GM18520 (cell line): ENCODE measurements around the gene MNS1.
A peak's percentile ranks its signal among the peaks of the same experiment; 100 is the strongest.
"Not testable (repeated sequence)": the region's sequence is repeated elsewhere in the genome, so short reads cannot be mapped to it uniquely, and the experiment has no call there.

Experiments
- ATAC-seq: cut with Tn5 transposase; IDR thresholded peaks from one replicate; pipeline ENCODE4 v1.9.1; 2021; ENCODE audit not compliant: unreplicated experiment

MNS1 gene, protein sequence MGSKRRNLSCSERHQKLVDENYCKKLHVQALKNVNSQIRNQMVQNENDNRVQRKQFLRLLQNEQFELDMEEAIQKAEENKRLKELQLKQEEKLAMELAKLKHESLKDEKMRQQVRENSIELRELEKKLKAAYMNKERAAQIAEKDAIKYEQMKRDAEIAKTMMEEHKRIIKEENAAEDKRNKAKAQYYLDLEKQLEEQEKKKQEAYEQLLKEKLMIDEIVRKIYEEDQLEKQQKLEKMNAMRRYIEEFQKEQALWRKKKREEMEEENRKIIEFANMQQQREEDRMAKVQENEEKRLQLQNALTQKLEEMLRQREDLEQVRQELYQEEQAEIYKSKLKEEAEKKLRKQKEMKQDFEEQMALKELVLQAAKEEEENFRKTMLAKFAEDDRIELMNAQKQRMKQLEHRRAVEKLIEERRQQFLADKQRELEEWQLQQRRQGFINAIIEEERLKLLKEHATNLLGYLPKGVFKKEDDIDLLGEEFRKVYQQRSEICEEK

DNA sequence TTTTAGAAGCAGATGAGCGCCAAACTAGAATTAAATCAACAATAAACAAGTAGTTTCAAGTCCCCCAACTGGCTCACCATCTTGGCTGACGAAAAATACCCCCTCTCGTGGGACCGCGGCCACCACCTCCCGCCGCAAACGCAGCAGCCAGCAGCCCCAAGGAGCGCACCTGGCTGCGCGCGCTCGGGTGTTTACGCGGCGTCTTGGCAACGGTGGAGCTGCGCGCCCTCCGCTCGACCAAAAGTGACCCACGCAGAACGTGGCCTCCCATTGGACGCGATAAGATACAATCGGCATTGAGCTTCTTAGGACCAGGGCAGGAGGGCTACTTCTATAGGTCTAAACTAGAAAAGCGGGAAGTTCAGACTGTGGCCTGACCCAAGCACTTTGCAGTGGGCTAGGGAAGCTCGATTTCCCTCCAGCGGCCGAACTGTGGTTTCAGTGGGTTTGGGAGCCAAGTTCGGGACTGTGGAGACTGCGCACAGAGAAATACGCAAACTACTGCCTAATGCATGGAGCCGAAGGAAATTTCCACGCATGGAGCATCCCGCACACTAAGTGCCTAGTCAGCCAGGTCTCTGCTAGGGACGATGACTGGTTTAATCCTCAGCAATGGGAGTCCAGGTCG lies at the start of gene MNS1:
Gene MNS1, minus strand, starts transcription at position 245 of the 628 bp plus-strand sequence. Its CDS starts 165 bp downstream, at position 80.
- peak; percentile 98 for ATAC-seq

DNA sequence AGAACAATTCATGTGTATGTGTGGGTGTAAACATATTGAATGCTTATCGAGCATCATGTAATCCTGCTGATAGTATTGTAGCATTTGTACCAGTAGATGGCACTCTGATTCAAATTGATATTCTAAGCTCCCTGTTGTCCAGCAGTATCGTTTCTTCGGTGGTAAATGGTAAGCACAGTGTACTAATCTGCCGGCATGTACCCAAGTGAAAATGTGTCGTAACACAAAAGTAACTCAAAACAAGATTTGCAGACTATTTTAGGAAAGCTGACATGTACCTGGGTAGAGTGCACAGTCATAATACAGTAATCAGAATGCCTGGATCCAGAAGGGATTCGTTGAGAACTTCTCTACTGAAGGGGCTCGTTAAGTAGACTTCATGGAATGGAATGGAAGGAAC lies 31.7 kb upstream of the MNS1 start:
- ATAC-seq: peak; percentile 70

DNA sequence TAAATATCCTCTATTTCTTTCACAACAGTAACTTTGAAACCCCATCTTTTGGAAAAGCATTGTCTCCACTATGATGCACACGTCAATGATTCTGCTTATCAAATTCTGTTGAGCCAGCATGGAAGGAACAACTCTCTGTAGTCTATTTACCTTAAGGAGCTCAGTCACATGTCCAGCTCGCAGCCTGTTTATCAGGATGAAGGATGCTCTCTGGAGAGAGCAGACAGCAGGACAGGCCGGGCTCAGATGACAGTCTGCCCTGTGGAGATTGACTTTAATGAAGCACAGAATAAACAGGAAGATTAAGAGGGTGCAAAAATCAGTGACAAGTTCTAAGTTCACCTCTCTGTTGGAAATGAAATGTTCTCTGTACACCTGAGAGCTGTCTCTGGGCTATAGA lies 30.6 kb upstream of the MNS1 start:
- ATAC-seq: no peak

DNA sequence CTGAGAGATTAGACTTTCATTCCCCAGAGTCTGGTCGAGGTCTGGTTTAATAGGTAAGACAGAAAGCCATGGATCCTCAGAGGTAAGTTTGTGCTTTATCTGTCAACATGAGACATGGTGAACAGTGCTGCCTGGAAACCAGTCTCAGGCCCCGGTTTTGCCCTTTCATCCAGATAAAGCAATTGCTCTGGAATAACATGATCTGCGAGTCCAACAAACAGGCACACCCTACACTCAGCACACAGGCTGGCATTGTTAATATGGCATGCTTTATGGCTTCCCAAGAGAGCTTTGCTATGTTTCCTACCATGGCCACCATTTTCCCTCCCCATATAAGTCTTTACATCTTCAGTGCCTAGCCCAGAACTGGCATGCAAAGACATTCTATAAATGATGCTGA lies 30.1 kb upstream of the MNS1 start:
- ATAC-seq: no peak

DNA sequence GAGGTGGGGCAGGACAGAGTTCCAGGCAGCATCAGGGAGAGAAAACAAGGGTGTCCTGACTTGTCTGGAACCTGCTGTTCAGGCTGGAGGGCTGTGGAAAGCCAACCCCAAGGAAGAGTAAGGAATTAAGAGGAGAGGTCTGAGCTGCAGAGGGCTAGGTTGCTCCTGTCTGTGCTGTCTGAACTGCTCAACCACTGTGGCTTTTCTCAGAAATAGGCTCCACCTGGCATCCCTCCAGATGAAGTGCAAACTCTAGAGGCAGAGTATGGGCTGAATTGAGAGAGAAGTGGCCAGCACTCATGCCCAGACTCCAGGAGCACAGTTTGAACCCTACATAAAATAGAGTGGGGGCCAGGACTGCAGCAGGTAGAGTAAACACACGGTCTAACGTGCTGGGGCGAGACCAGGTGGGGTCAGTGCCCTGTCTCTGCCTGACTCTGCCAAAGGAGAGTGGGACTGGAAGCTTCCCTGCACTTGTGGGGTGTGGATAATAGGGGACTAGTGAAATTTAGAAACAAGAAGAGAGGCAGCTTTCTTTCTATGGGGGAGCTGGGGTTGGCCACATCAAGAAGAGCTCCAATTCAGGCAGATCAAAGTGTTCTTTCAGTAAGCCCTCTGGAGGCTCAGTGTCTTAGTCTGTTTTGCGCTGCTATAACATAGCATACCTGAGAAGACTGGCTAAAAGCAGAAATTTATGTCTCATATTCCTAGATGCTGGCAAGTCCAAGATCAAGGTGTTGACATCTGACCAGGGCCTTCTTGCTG lies 28.0 kb upstream of the MNS1 start:
- no peak for ATAC-seq

DNA sequence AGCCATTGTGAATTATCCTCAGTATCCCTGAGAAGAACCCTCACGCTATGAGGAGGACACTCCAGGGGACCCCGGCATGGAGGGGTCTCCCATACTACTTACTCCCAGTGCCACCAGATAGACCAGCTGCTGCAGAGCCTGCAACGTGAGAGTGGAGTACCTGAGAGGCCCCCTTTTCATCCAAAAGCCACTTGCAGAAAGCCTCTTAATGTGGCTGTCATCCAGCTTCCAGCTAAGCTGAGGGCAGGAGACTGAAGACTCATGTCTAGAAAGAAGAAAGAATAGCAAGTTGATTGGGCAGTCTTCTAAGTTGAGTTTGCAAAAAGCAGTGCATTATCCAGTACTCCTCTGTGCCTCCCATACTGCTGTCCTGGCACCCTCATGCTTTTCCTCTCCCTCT lies 27.3 kb upstream of the MNS1 start:
- ATAC-seq: no peak

DNA sequence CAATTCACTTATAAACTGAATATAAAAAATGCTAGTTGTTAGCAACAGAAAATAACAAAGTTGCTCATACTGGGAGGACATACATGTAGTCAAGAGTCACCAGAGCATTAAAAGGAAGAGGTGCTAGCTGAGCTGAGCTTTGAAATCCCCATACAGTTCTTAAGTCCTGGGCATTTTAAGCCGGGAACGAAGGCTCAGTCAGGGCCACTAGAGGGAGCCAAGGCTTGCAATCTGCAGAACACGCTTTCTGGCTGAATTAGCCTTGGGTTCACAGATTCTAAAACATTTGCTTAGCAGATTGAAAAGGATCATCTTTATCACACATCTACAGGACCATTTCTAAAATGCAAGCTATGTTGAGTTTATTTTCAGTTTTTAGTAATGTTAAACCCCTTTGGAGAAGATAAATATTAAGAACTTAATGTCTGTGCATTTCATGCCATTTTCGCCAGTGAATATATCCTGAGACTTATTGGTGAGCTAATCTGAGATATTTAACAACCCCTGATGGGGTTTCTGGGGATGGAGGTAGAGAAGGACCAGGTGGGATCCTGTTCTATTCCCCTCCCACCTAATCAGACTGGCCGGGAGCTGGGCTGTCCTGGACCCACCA lies 26.3 kb upstream of the MNS1 start:
- no peak for ATAC-seq

DNA sequence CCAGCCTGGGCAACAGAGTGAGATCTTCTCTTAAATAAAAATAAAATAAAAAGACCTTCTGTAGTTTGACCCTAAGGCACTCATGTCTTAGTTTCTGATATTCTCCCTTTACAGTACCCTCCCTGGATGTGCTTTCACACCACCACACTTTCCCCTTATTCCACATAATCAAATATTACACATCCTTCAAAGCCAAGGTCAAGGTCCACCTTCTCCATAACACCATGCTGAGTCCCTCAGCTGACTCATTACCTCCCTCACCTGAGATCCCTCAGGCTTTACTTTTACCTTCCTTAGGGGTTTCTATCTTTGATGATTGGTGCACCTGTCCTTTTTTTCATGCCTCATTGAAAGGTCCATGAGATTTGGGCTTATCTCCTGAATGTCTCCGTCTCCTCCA lies 25.5 kb upstream of the MNS1 start:
- ATAC-seq: no peak

DNA sequence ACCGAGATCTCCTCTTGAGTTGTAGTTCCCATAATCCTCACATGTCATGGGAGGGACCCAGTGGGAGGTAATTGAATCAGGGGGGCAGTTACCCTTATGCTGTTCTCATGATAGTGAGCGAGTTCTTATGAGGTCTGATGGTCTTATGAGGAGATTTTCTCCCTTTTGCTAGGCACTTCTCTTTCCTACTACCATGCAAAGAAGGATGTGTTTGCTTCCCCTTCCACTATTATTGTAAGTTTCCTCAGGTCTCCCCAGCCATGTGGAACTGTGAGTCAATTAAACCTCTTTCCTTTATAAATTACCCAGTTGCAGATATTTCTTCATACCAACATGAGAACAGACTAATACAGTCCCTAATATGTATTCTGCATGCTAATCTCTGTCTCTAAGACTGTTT lies 21.3 kb upstream of the MNS1 start:
- ATAC-seq: not testable (repeated sequence)

DNA sequence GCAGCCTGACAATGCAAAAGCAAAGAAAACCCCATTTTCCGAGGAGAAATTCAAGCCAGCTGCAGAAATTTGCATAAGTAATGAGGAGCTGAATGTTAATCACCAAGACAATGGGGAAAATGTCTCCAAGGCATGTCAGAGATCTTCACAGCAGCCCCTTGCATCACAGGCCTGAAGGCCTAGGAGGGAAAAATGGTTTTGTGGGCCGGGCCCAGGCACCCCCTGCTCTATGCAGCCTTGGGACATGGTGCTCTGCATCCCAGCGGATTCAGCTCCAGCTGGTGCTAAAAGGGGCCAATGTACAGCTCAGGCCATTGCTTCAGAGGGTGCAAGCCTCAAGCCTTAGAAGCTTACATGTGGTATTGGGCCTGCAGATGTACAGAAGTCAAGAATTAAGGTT lies 20.5 kb upstream of the MNS1 start:
- ATAC-seq: not testable (repeated sequence)

DNA sequence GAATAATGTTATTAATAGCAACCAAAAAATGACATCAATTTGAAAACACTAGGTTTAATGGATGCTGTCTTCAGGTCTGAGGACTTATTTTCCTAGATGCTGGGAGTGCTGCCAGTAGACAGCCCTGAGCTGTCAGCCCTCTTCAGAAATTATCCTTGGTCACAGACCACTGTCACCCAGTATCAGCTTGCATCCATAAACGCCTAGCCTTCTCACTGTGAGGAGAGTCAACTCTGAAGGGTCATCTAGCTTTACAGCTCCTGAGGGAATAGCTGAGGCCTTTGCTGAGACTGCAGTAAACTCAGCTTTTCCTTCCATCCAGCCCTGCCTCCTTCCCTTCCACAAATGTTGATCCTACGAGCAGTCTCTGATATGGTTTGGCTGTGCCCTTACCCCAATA lies 19.4 kb upstream of the MNS1 start:
- ATAC-seq: no peak

DNA sequence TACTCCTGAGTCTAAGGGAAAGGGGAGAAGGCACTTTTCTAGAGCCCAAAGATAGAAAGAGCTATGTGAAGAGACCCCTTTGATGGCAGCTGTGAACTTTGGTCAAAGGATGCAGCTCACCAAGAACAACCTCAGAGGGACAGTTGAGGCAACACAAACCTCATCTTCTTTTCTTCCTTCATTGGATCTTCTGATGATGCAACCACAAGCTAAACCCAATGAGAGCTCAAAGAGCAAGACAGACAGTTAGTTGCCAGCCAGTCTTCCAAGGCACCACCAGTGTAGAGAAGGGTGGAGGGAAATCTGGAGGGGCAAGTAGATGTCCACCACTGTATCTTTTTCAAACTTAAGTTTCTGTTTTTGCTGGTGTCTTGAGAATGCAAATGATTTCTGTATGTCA lies 10.4 kb upstream of the MNS1 start:
- no peak for ATAC-seq

DNA sequence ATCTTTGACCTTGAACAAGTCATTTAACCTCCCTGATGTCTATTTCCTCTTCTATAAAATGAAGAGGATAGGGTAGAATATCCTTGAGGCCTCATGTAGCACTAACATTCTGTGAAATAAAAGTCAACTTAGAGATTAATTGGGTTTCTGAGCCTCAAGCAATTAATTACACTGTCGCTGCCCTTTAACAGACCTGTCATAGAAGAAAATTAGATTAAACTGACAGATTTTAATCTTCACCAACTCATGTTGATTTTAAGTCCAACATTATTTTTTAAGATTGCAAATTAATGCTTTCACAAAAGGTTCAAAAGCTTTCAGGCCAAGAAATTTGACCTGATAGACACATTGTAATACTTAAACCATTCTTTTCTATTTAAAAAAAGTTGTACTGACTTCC lies 8.1 kb upstream of the MNS1 start:
- no peak for ATAC-seq

DNA sequence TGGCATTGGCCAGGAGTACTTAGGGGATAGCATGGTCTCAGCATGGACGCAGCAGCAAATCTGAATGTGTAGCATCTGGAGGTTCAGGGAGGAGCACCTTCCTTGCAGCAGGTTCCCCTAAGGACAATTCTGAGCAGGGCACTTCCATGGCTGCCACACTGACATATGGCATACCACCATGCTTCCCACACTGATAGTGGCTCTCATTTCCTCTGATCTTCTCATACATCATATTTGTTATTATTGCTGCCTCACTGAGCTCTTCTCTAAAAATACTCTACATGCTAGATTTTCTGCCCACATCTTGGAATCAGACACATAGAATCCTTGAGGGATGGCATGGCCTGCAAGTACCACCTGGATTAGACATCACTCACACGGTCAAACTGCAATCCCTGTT lies 7.3 kb upstream of the MNS1 start:
- no peak for ATAC-seq

DNA sequence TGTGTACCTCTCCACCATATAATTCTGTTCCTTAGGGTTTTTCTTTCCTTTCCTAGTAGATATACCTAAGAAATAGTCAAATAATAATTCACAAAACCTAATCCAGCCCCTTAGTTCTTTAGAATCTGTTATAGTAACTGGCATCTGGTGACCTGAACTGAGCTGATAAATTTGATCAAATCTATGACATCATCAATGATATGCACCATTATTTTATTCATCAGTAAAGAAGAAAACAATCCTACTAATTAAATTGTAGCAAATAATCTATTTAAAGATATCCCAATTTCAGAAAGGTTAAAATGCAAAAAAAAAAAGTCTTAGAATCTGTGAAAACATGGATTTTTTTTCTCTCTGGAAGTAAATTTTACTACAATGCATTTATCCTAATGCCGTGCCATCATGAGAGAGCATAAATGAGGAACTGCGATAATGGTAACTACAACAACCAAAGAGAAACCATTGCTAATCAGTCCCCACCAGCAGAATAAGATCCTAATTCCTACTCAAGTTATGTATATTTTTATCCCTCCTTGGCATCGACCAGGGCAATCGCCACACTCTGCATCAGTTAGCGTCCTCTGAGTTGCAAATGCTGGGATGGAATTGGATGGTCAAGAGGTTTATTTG lies 6.6 kb upstream of the MNS1 start:
- ATAC-seq: no peak

DNA sequence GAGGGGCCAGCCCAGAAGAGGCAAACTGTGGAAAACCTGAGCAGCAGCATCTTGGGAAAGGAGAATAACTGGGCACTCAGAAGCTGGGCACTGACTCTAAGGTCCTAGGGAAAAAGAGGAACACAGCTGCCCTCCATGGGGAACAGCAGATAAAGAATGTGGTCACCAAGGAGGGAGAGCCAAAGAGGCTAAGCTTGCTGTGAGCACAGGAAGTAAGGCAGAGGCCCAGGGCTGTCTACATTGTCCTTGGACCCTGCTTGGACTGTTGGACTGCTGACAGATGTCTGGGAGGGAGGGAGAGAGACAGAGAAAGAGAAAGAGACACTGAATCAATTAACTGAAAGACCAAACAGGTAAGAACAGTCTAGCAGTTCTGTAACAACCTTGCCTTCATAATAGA lies 4.5 kb upstream of the MNS1 start:
- no peak for ATAC-seq

DNA sequence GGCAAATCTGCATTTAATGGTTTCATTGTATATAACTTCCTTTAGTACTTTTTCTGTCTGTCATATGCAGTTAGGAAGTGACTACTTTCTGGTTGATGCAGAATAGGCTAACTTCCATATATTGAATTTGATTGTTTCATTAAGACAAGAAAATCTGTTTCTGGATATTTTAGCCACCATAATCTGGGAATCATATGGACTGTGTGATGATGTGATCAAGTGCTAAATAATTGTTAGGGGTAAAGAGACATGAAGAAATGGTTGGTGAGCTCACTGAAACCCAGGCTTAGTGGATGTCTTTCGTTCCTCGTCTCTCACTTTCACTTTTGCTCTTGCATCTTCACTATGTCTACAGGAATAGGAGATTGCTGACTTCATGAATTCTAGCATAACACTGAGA lies 3.5 kb upstream of the MNS1 start:
- peak; percentile 31 for ATAC-seq

DNA sequence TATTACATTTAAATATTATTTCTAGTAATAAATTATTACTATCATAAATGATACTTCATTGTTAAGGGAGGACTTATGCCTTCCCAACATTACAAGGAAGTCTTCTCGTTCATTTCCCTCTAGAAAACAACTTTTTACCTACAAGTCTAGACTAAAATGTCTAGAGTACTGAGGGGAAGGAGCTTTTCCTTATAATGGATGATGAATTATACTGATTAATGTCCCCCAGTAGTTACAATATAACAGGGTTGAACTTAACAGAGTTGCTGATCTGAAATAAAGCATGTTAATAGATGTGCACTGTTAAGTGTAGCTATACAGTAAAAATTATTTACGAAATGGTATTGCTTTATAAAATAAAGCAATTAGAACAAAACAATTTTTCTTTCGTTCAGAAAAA lies 2.7 kb upstream of the MNS1 start:
- ATAC-seq: no peak

DNA sequence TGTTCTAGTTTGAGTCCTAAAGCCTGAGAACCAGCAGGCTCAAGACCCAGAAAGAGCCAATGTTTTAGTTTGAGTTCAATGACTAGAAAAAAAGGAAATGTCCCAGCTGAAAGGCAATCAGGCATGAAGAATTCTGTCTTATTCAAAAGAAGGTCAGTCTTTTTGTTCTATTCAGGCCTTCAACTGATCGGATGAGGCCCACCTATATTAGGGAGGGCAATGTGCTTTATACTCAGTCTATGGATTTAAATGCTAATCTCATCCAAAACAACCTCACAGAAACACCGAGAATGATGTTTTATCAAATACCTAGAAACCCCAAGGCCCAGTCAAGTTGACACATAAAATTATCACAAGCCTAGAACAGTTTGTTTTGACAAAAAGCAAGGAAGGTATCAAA lies 4.0 kb downstream of the MNS1 start:
- no peak for ATAC-seq

DNA sequence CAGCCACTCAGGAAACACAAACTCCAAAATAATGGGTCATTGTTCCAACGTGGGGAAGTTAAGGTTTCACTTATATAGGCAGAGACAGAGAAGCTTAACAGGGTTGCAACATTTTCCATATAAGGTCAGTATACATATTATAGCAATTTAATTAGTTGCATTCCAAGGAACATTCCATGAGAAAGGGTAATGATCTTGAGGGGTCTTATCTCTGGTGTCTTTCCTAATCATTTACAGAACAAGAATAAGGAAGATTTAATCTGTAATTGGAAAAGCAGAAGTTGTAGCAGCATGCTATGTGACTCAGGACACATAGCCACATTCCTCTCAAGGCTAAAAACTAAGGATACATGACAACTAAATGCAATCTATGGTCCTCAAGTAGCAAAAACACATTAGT lies 4.9 kb downstream of the MNS1 start:
- ATAC-seq: no peak

DNA sequence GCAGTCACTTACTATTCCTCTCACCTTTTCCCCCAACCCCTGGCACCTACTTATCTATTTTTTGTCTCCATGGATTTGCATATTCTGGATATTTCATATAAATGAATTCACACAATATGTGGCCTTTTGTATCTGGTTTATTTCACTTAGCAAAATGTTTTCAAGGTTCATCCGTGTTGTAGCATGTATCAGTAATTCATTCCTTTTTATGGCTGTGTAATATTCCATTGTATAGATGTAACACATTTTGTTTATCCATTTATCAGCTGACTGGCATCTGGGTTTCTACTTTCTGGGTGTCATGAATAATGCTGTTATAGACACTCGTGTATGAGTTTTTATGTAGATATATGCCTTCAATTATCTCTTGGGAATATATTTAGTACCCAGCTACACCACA lies 5.8 kb downstream of the MNS1 start:
- no peak for ATAC-seq
